BLaER1 (cell line): Measurements from ENCODE around the gene GHR.

Experiments used
- H3K27ac ChIP-seq: shearing (Covaris generic); formaldehyde crosslinking; 2 replicates; pipeline ENCODE4 v1.8.1; 2022
- H3K27me3 ChIP-seq: shearing (Covaris generic); formaldehyde crosslinking; 2 replicates; pipeline ENCODE4 v1.8.1; 2022
- H3K36me3 ChIP-seq: shearing (Covaris generic); formaldehyde crosslinking; 2 replicates; pipeline ENCODE4 v1.8.1; 2022
- H3K4me1 ChIP-seq: shearing (Covaris generic); formaldehyde crosslinking; 2 replicates; pipeline ENCODE4 v1.8.1; 2022
- H3K4me2 ChIP-seq: shearing (Covaris generic); formaldehyde crosslinking; 2 replicates; pipeline ENCODE4 v1.8.1; 2022
- H3K4me3 ChIP-seq: shearing (Covaris generic); formaldehyde crosslinking; 2 replicates; pipeline ENCODE4 v1.8.1; 2022
- H3K9ac ChIP-seq: shearing (Covaris generic); formaldehyde crosslinking; 2 replicates; pipeline ENCODE4 v1.8.1; 2022
- H3K9me3 ChIP-seq: shearing (Covaris generic); formaldehyde crosslinking; 2 replicates; pipeline ENCODE4 v1.8.1; 2022
- H4K20me1 ChIP-seq: shearing (Covaris generic); formaldehyde crosslinking; 2 replicates; pipeline ENCODE4 v1.8.1; 2022
- Cebpa-rat ChIP-seq: shearing (Covaris generic); IDR thresholded peaks from 2 replicates; pipeline ENCODE4 v1.8.1; 2022

Gene GHR

GRCh38 chr5:42492974-42493373, 69.7 kb downstream of the GHR start:
- no peak overlapping the region for H3K9ac ChIP-seq
- no peaks in the 10 kb centered on the region for H4K20me1 ChIP-seq
- H3K27me3 ChIP-seq: no peaks in the 10 kb centered on the region
- H3K36me3 ChIP-seq: no peaks in the 10 kb centered on the region
- H3K27ac ChIP-seq: no peak overlapping the region
- no peaks in the 10 kb centered on the region for H3K4me1 ChIP-seq
- H3K4me2 ChIP-seq: no peak overlapping the region
- no peak for TF ChIP-seq Cebpa-rat
- no peak overlapping the region for H3K4me3 ChIP-seq
- no peaks in the 10 kb centered on the region for H3K9me3 ChIP-seq

GRCh38 chr5:42494414-42494813, 71.2 kb downstream of the GHR start:
- H4K20me1 ChIP-seq: no peaks in the 10 kb centered on the region
- no peak overlapping the region for H3K4me2 ChIP-seq
- no peaks in the 10 kb centered on the region for H3K27me3 ChIP-seq
- H3K36me3 ChIP-seq: no peaks in the 10 kb centered on the region
- no peak overlapping the region for H3K9ac ChIP-seq
- no peak for TF ChIP-seq Cebpa-rat
- no peak overlapping the region for H3K27ac ChIP-seq
- H3K9me3 ChIP-seq: no peaks in the 10 kb centered on the region
- no peak overlapping the region for H3K4me3 ChIP-seq
- H3K4me1 ChIP-seq: no peaks in the 10 kb centered on the region

- Histone ChIP-seq H3K9me3 (no peaks in the 10 kb centered on the region), H4K20me1 (no peaks in the 10 kb centered on the region), H3K36me3 (no peaks in the 10 kb centered on the region), H3K27ac (no peak overlapping the region), H3K4me2 (no peak overlapping the region), H3K27me3 (no peaks in the 10 kb centered on the region), H3K9ac (no peak overlapping the region), H3K4me3 (no peak overlapping the region), H3K4me1 (no peaks in the 10 kb centered on the region)
- no peak for TF ChIP-seq Cebpa-rat
Observed at GRCh38 chr5:42495914-42496313, 72.7 kb downstream of the GHR start.

DNA sequence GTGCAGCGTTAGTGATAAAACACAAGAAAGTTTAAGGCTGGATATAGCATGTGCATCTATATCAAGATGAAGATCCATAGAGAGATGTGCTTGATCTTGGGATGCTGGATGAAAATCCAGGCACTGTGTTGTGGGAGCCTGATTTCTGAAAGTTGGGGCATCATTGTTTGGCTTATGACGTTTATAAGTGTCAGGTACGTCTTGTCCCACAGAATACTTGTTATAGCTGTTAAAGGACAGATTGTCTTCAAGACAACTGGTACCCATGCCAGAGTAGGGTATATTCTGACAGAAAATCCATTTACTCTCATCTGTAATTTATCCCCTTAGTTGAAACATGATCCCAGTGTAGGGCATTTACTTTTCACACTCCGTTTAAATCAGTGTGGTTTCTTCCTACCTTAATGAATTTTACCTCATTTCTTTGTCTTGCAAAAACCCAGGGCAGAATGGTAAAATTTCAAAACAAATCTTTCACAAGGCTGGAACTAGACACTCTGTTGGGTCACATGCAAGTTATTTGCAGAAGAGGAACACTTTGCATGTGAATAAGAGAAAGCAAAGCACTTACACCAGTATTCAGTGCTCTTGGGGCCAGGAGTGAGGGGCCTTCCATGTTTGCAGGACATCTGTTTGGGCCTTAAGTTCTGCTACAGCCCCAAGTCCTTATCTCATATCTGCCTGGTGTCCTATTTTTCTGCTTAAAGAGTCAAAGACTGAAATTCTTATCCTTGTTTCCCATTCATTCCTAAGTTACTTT, 73.3 kb downstream of the GHR start:
- H3K4me2 ChIP-seq: no peak overlapping the region
- H3K36me3 ChIP-seq: no peaks in the 10 kb centered on the region
- TF ChIP-seq Cebpa-rat: no peak
- no peaks in the 10 kb centered on the region for H3K27me3 ChIP-seq
- no peaks in the 10 kb centered on the region for H3K9me3 ChIP-seq
- no peaks in the 10 kb centered on the region for H3K4me1 ChIP-seq
- H3K4me3 ChIP-seq: no peak overlapping the region
- no peak overlapping the region for H3K9ac ChIP-seq
- no peaks in the 10 kb centered on the region for H4K20me1 ChIP-seq
- H3K27ac ChIP-seq: no peak overlapping the region

GRCh38 chr5:42498000-42498399, 74.8 kb downstream of the GHR start:
- TF ChIP-seq Cebpa-rat: no peak
- H3K27ac ChIP-seq: no peak overlapping the region
- H3K36me3 ChIP-seq: no peaks in the 10 kb centered on the region
- H3K4me1 ChIP-seq: no peaks in the 10 kb centered on the region
- H3K9me3 ChIP-seq: no peaks in the 10 kb centered on the region
- H3K9ac ChIP-seq: no peak overlapping the region
- H3K27me3 ChIP-seq: no peaks in the 10 kb centered on the region
- H3K4me3 ChIP-seq: no peak overlapping the region
- H3K4me2 ChIP-seq: no peak overlapping the region
- H4K20me1 ChIP-seq: no peaks in the 10 kb centered on the region

DNA sequence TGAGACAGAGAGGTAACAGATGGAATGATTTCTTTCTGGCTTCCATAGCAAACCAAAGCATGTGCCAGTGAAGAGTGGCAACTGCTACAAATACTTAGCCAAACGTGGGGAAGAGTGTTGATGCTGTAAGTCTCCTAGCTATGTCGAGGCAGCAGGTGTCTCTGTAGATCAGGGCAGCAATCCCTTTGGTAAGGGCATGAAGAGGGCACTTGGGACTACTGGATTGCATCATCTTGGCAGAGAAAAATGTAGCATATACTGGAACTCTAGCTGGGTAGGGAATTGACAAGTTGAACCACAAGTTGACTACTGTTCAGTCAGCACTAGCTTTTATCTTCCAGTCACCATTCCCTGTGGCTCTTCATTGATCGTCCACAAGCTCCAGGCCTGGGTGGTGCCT, 75.8 kb downstream of the GHR start:
- H3K9me3 ChIP-seq: no peaks in the 10 kb centered on the region
- no peak for TF ChIP-seq Cebpa-rat
- H3K27me3 ChIP-seq: no peaks in the 10 kb centered on the region
- no peak overlapping the region for H3K4me2 ChIP-seq
- no peaks in the 10 kb centered on the region for H3K4me1 ChIP-seq
- no peaks in the 10 kb centered on the region for H4K20me1 ChIP-seq
- H3K4me3 ChIP-seq: no peak overlapping the region
- H3K9ac ChIP-seq: no peak overlapping the region
- no peak overlapping the region for H3K27ac ChIP-seq
- no peaks in the 10 kb centered on the region for H3K36me3 ChIP-seq

DNA sequence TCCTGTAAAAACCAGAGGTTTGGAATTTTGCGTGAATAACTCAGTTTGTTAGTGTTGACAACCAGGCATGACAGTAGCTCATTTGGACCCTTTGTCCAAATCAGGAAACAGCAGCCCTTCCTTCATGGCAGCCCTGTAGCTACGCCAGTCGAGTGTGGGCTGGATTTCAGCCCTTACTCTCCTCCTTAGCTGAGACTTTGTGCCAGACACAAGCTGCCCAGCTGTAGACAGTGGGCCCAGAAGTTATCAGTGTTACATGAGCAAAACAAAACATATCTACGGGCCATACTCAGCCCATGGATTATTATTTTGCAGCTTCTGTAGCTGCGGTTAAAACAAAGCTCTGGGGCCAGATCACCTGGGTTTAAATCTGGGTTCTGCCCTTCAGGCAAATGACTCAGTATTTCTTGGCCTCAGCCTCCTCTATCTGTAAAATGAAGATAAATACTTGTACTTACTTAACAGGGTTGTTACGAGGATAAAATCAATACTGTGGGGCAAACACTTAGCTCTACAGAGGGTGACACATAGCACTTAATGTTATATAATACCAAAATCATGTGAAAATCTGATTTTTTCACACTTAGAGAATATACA, 76.9 kb downstream of the GHR start:
- no peaks in the 10 kb centered on the region for H3K4me1 ChIP-seq
- no peaks in the 10 kb centered on the region for H4K20me1 ChIP-seq
- H3K36me3 ChIP-seq: no peaks in the 10 kb centered on the region
- H3K27me3 ChIP-seq: no peaks in the 10 kb centered on the region
- no peak overlapping the region for H3K27ac ChIP-seq
- no peak overlapping the region for H3K4me2 ChIP-seq
- H3K9ac ChIP-seq: no peak overlapping the region
- no peak overlapping the region for H3K4me3 ChIP-seq
- no peak for TF ChIP-seq Cebpa-rat
- no peaks in the 10 kb centered on the region for H3K9me3 ChIP-seq

- Histone ChIP-seq H3K4me3 (no peak overlapping the region), H3K36me3 (no peaks in the 10 kb centered on the region), H3K27ac (no peak overlapping the region), H3K4me1 (no peaks in the 10 kb centered on the region), H3K9ac (no peak overlapping the region), H4K20me1 (no peaks in the 10 kb centered on the region), H3K4me2 (no peak overlapping the region), H3K9me3 (no peaks in the 10 kb centered on the region), H3K27me3 (no peaks in the 10 kb centered on the region)
- no peak for TF ChIP-seq Cebpa-rat
Observed at GRCh38 chr5:42502613-42503470, 79.6 kb downstream of the GHR start.

DNA sequence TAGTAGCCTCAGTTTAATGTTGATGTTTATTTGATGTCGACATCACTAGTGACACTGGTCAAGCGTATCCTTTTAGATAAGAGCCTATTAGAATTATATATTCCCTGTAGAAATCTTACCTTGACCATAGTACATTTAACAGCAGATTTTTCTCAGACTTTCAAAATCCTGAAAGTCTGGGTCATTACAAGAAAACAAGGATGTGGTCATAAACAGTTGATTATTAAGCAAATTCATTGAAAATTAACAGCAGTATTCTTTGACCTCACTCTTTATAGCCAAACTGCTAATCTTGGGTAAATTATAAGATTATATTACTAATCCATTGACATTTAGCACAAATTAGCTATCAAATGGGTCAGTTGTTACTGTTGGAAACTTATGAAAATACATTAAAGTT, 83.4 kb downstream of the GHR start:
- TF ChIP-seq Cebpa-rat: no peak
- Histone ChIP-seq H3K4me1 (no peaks in the 10 kb centered on the region), H3K4me3 (no peak overlapping the region), H3K4me2 (no peak overlapping the region), H3K36me3 (no peaks in the 10 kb centered on the region), H3K27ac (no peak overlapping the region), H3K9me3 (no peaks in the 10 kb centered on the region), H3K27me3 (no peaks in the 10 kb centered on the region), H3K9ac (no peak overlapping the region), H4K20me1 (no peaks in the 10 kb centered on the region)

DNA sequence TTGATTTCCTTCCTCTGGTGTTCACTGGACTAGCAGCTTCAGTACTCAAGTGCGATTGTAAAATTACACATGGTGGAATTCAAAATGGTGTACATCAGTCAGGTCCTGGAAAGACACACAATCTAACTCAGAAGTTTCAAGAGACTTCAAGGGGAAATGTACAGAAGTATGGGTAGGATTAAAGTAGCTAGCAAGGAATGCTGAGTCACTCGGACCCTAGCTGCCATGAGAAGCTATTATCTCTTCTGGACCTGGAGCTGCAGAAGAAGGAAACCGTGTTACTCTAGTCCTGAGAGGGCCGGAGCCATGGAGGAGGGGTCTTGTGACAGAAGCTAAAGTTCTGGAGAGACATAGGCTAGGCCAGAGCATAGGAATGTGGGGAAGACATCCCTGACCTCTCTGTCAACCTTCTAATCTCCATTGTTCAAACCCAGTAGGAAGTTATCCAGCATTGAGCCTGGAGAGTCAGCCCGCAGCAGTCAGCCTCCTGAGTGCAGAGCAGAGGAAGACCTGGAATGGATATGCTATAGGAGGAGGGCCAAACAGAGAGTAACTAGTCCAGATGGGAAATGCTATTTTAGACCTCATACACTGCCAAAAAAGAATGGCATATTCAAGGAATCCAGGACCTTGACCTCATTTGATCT, 84.3 kb downstream of the GHR start:
- no peaks in the 10 kb centered on the region for H3K27me3 ChIP-seq
- H3K36me3 ChIP-seq: no peaks in the 10 kb centered on the region
- H3K4me2 ChIP-seq: no peak overlapping the region
- no peaks in the 10 kb centered on the region for H3K4me1 ChIP-seq
- no peak overlapping the region for H3K4me3 ChIP-seq
- no peaks in the 10 kb centered on the region for H3K9me3 ChIP-seq
- TF ChIP-seq Cebpa-rat: no peak
- H3K27ac ChIP-seq: no peak overlapping the region
- no peak overlapping the region for H3K9ac ChIP-seq
- no peaks in the 10 kb centered on the region for H4K20me1 ChIP-seq
